HCT116 (cell line): ENCODE measurements around the gene ANKRD44. TPM values are rescaled to one million over a fixed set of nuclear protein-coding genes. Genes with fewer than 3 reads are reported as not detected.

Source experiments
- ATAC-seq: fragments of 200-7000 bp; cut with Tn5 transposase; 2 replicates; pipeline ENCODE4 v1.9.1; 2020; ENCODE audit warnings: mild to moderate bottlenecking, moderate library complexity
- BruUV-seq: library from RNA; stranded (reverse); fragments of 400-500 nt; replicated peaks from 2 replicates; lab custom pipeline; 2021; lab: Mats Ljungman, UMichigan
- CTCF ChIA-PET: fragments of 300-600 bp; sonication (Branson Sonifier 250); formaldehyde crosslinking; loops from one replicate; lab custom pipeline; 2021; ENCODE audit warnings: antibody characterized with exemption; lab: Charles Lee
- POLR2A ChIA-PET: fragments of 300-600, 350-600 bp; sonication (Branson Sonifier 250); formaldehyde crosslinking; loops from one replicate; lab custom pipeline; 2021; ENCODE audit warnings: antibody characterized with exemption; lab: Charles Lee
- RAD21 ChIA-PET, 2 experiments: fragments of 300-600 bp; sonication (Branson Sonifier 250); formaldehyde crosslinking; loops; one replicate each; lab custom pipeline; 2023; ENCODE audit warnings: low total read pairs in 2 of 2; ENCODE audit not compliant: uncharacterized antibody in 2 of 2, unreplicated experiment in 2 of 2, low non-redundant PET in 1 of 2; lab: Charles Lee
- DNase-seq: peaks from one replicate; pipeline ENCODE4 v3.0.0-alpha.2; 2010; ENCODE audit warnings: low read depth, low spot score
- H2AFZ ChIP-seq: fragments of 200-600 bp; shearing (Covaris generic), sonication (generic); 2 replicates; pipeline ENCODE4 v1.6.1; 2017; ENCODE audit warnings: low read depth, mixed run types, mixed read lengths, antibody characterized with exemption, low read length; ENCODE audit not compliant: poor library complexity, severe bottlenecking
- H3K27ac ChIP-seq: 2 replicates; pipeline ENCODE4 v1.5.1; 2012; ENCODE audit warnings: low read depth, low read length
- H3K27me3 ChIP-seq: fragments of 200-600 bp; sonication (generic); 2 replicates; pipeline ENCODE4 v1.6.1; 2016; ENCODE audit warnings: mixed run types, low read length, mixed read lengths; ENCODE audit not compliant: insufficient read depth
- H3K36me3 ChIP-seq, 2 experiments: fragments of 200-500 bp in 1 of 2; fragments of 200-600 bp in 1 of 2; sonication (Bioruptor generic) in 1 of 2; sonication (generic) in 1 of 2; 2 replicates each; pipeline versions ENCODE4 v1.5.1 to v1.6.1; 2014 to 2016; ENCODE audit warnings: low read length in 2 of 2, inconsistent platforms in 1 of 2, mixed read lengths in 1 of 2, mixed run types in 1 of 2; ENCODE audit not compliant: insufficient read depth in 2 of 2, control insufficient read depth in 1 of 2
- H3K4me1 ChIP-seq, 2 experiments: fragments of 200-600 bp in 1 of 2; sonication (generic) in 1 of 2; 2 replicates each; pipeline versions ENCODE4 v1.5.1 to v1.6.1; 2012 to 2017; ENCODE audit warnings: low read length in 2 of 2, inconsistent platforms in 1 of 2, mild to moderate bottlenecking in 1 of 2, mixed read lengths in 1 of 2, mixed run types in 1 of 2, moderate library complexity in 1 of 2; ENCODE audit not compliant: insufficient read depth in 2 of 2, control insufficient read depth in 1 of 2
- H3K4me2 ChIP-seq: fragments of 200-600 bp; sonication (generic); 2 replicates; pipeline ENCODE4 v1.6.1; 2017; ENCODE audit warnings: mixed run types, low read length, mixed read lengths
- H3K4me3 ChIP-seq, 2 experiments: fragments of 200-600 bp in 1 of 2; sonication (generic) in 1 of 2; replicated peaks in 1 of 2; 2 replicates each; pipeline ENCODE4 v1.5.1; 2011 to 2016; ENCODE audit warnings: low read length in 2 of 2, control low read depth in 1 of 2, low read depth in 1 of 2, mild to moderate bottlenecking in 1 of 2, mixed read lengths in 1 of 2, mixed run types in 1 of 2
- H3K79me2 ChIP-seq: fragments of 200-600 bp; sonication (generic); 2 replicates; pipeline ENCODE4 v1.6.1; 2017; ENCODE audit warnings: mild to moderate bottlenecking, mixed run types, low read length, moderate library complexity, mixed read lengths; ENCODE audit not compliant: insufficient read depth
- H3K9ac ChIP-seq: fragments of 200-600 bp; sonication (generic); 2 replicates; pipeline ENCODE4 v1.6.1; 2016; ENCODE audit warnings: low read length, mixed read lengths
- H3K9me2 ChIP-seq: fragments of 200-600 bp; sonication (generic), shearing (Covaris generic); 2 replicates; pipeline ENCODE4 v1.6.1; 2017; ENCODE audit warnings: mixed run types, mild to moderate bottlenecking, moderate library complexity; ENCODE audit not compliant: insufficient read depth
- H3K9me3 ChIP-seq, 2 experiments: fragments of 200-500 bp in 1 of 2; fragments of 200-600 bp in 1 of 2; sonication (Bioruptor generic) in 1 of 2; sonication (generic) in 1 of 2; 2 replicates each; pipeline ENCODE4 v1.6.1; 2014 to 2017; ENCODE audit warnings: low read length in 2 of 2, mixed read lengths in 2 of 2, inconsistent platforms in 1 of 2, low read depth in 1 of 2, mild to moderate bottlenecking in 1 of 2, mixed run types in 1 of 2, moderate library complexity in 1 of 2; ENCODE audit not compliant: control insufficient read depth in 1 of 2, insufficient read depth in 1 of 2
- H4K20me1 ChIP-seq: fragments of 200-600 bp; sonication (generic), shearing (Covaris generic); 2 replicates; pipeline ENCODE4 v1.6.1; 2017; ENCODE audit warnings: mixed run types, mild to moderate bottlenecking, moderate library complexity; ENCODE audit not compliant: insufficient read depth
- ATF3 ChIP-seq: IDR thresholded peaks from 2 replicates; pipeline ENCODE4 v1.6.1; 2012
- CBX3 ChIP-seq: IDR thresholded peaks from 2 replicates; pipeline ENCODE4 v1.6.1; 2012; ENCODE audit warnings: low read depth
- CEBPB ChIP-seq: IDR thresholded peaks from 2 replicates; pipeline ENCODE4 v1.6.1; 2012; ENCODE audit warnings: low read depth
- CTCF ChIP-seq, 3 experiments: fragments of 200-600 bp in 1 of 3; sonication (generic) in 1 of 3; IDR thresholded peaks in 2 of 3; conservative IDR thresholded peaks in 1 of 3; 2 replicates each; pipeline ENCODE4 v1.5.1; 2012 to 2017; ENCODE audit warnings: low read depth in 2 of 3, low read length in 2 of 3, antibody characterized with exemption in 1 of 3, borderline replicate concordance in 1 of 3, control low read depth in 1 of 3, mild to moderate bottlenecking in 1 of 3, mixed read lengths in 1 of 3, mixed run types in 1 of 3, moderate library complexity in 1 of 3; ENCODE audit not compliant: insufficient read depth in 1 of 3
- FOSL1 ChIP-seq: IDR thresholded peaks from 2 replicates; pipeline ENCODE4 v1.6.1; 2012; ENCODE audit warnings: low read depth
- JUND ChIP-seq: IDR thresholded peaks from 2 replicates; pipeline ENCODE4 v1.6.1; 2012
- MAX ChIP-seq: IDR thresholded peaks from 2 replicates; pipeline ENCODE4 v1.6.1; 2012
- POLR2A ChIP-seq: IDR thresholded peaks from 2 replicates; pipeline ENCODE4 v1.7.0; 2011; ENCODE audit warnings: borderline replicate concordance; ENCODE audit not compliant: insufficient read depth, insufficient read length; ENCODE audit errors: extremely low read depth
- REST ChIP-seq: IDR thresholded peaks from 2 replicates; pipeline ENCODE4 v1.6.1; 2012; ENCODE audit warnings: low read depth
- SIN3A ChIP-seq: IDR thresholded peaks from 2 replicates; pipeline ENCODE4 v1.6.1; 2012; ENCODE audit warnings: low read depth
- SP1 ChIP-seq: IDR thresholded peaks from 2 replicates; pipeline ENCODE4 v1.6.1; 2012; ENCODE audit warnings: low read depth
- SRF ChIP-seq: IDR thresholded peaks from 2 replicates; pipeline ENCODE4 v1.6.1; 2012; ENCODE audit warnings: low read depth
- TCF7L2 ChIP-seq: IDR thresholded peaks from 2 replicates; pipeline ENCODE4 v1.7.0; 2011; ENCODE audit warnings: borderline replicate concordance, inconsistent platforms; ENCODE audit not compliant: insufficient read depth, insufficient read length; ENCODE audit errors: extremely low read depth
- ZBTB33 ChIP-seq: IDR thresholded peaks from 2 replicates; pipeline ENCODE4 v1.6.1; 2011; ENCODE audit warnings: mild to moderate bottlenecking, low read length, moderate library complexity; ENCODE audit not compliant: insufficient replicate concordance; ENCODE audit errors: extremely low read depth
- ZFX ChIP-seq: fragments of 450-650 bp; IDR thresholded peaks from 2 replicates; pipeline ENCODE4 v1.6.1; 2017
- ZNF274 ChIP-seq: fragments of 200-500 bp; sonication (Bioruptor generic); IDR thresholded peaks from 2 replicates; pipeline ENCODE4 v1.6.1; 2014; ENCODE audit warnings: mild to moderate bottlenecking, low read depth, low read length, inconsistent platforms
- intact Hi-C: fragments of 100-400 bp; cut with micrococcal nuclease; formaldehyde crosslinking; loops from 2 replicates; pipeline ENCODE4 v1.10.0; 2022
- total RNA-seq: library from RNA; stranded (reverse); gene quantifications from one replicate; pipeline ENCODE4 v1.2.1, GENCODE V29; 2021; ENCODE audit not compliant: unreplicated experiment

Gene ANKRD44
- total RNA-seq, 1 experiment from 2014 or later, result 2.7 TPM

- RAD21 ChIA-PET, result interaction anchor here in 1 of 2 experiments (0.6 kb wide), 1 partner anchor 93 kb away, joined by 3 read pairs; no protein-coding TSS in a partner anchor
- POLR2A ChIA-PET, result no interaction called here
- BruUV-seq, result no TSS peak
- intact Hi-C loops, result loop anchor here (1.0 kb wide), 1 partner anchor 302 kb away; no protein-coding TSS in a partner anchor
- Histone ChIP-seq H3K4me1 (peaks cover 2 to 3% of the 10 kb centered on the region in 2 experiments; a peak in 2 of 4 replicates), H3K9me3 (no peaks in the 10 kb centered on the region), H2AFZ (no peak overlapping the region), H3K36me3 (no peaks in the 10 kb centered on the region), H3K27me3 (no peaks in the 10 kb centered on the region), H3K4me3 (no peak overlapping the region), H3K9ac (no peak overlapping the region), H4K20me1 (no peaks in the 10 kb centered on the region), H3K9me2 (no peaks in the 10 kb centered on the region), H3K79me2 (no peaks in the 10 kb centered on the region), H3K4me2 (no peak overlapping the region), H3K27ac (no peak overlapping the region)
- TF ChIP-seq ATF3 (no peak), SIN3A (no peak), TCF7L2 (no peak), JUND (no peak), CBX3 (no peak), SRF (no peak), ZFX (no peak), REST (no peak), ZNF274 (no peak), CTCF (IDR thresholded peaks at IDR 0.05 in 2 of 3, conservative IDR thresholded peaks at IDR 0.05 in 1 of 3; ENCODE audit: borderline replicate concordance in 1 of 3, insufficient read depth in 1 of 3, low read depth in 2 of 3, low read length in 2 of 3) (no peak), SP1 (no peak), ZBTB33 (no peak), MAX (no peak), POLR2A (no peak), CEBPB (no peak), FOSL1 (no peak)
- DNase-seq (no peak), ATAC-seq (no peak)
- CTCF ChIA-PET, result interaction anchor here (1.2 kb wide), 1 partner anchor 92 kb away, joined by 7 read pairs; no protein-coding TSS in a partner anchor
Measured at GRCh38 chr2:197076652-197077051, 233.9 kb downstream of the ANKRD44 start.
